Memory B cell (primary cell): Measurements from ENCODE around the gene RPL12.
"Not testable (repeated sequence)": the region's sequence is repeated elsewhere in the genome, so short reads cannot be mapped to it uniquely, and the experiment has no call there.

Experiments used
- ATAC-seq: fragments of 150-1000 bp; cut with Tn5 transposase; 2 replicates; pipeline ENCODE4 v1.10.0; 2021; ENCODE audit warnings: low read depth, mild to moderate bottlenecking, moderate library complexity
- DNase-seq, 2 donors: peaks; one replicate each; pipeline ENCODE4 v3.0.0; 2022; ENCODE audit warnings: low spot score in 2 of 2
- H3K27ac Mint-ChIP-seq: one replicate; pipeline ENCODE4 v1.8.0; 2022; ENCODE audit warnings: mild to moderate bottlenecking, moderate library complexity, mixed read lengths
- H3K27me3 Mint-ChIP-seq: one replicate; pipeline ENCODE4 v1.8.0; 2022; ENCODE audit warnings: mixed read lengths
- H3K36me3 Mint-ChIP-seq: one replicate; pipeline ENCODE4 v1.8.0; 2022; ENCODE audit warnings: mild to moderate bottlenecking, mixed read lengths
- H3K4me1 Mint-ChIP-seq: one replicate; pipeline ENCODE4 v1.8.0; 2022; ENCODE audit warnings: mixed read lengths
- H3K4me3 Mint-ChIP-seq: one replicate; pipeline ENCODE4 v1.8.0; 2022; ENCODE audit warnings: mild to moderate bottlenecking, moderate library complexity, mixed read lengths
- H3K9me3 Mint-ChIP-seq: one replicate; pipeline ENCODE4 v1.8.0; 2022; ENCODE audit warnings: mixed read lengths

The RPL12 gene

DNA sequence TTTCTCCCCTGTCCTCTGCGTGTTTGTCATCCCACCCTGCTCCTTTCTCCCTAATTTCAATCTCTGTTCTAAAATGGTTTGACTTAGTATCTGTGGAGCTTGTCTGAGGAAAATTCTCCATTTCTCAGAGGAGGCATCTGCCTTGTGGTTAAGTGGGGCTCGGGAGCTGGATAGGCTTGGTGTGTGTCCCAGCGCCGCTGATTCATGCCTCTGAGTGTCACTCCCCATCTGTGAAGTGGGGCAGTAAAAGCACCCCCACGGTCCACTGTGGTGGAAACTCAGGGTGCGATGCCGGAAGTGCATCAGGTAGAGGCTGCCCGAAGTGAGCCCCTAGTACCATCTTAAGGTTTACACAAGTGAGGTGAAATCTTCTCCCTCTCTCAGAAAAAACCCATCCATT lies 37.7 kb upstream of the RPL12 start:
- H3K9me3 Mint-ChIP-seq = no peaks in the 10 kb centered on the region
- no peak for ATAC-seq
- no peaks in the 10 kb centered on the region for H3K27me3 Mint-ChIP-seq
- no peak overlapping the region for H3K27ac Mint-ChIP-seq
- no peak overlapping the region for H3K4me3 Mint-ChIP-seq
- DNase-seq = no peak
- peaks cover 32% of the 10 kb centered on the region for H3K36me3 Mint-ChIP-seq
- H3K4me1 Mint-ChIP-seq = no peaks in the 10 kb centered on the region

DNA sequence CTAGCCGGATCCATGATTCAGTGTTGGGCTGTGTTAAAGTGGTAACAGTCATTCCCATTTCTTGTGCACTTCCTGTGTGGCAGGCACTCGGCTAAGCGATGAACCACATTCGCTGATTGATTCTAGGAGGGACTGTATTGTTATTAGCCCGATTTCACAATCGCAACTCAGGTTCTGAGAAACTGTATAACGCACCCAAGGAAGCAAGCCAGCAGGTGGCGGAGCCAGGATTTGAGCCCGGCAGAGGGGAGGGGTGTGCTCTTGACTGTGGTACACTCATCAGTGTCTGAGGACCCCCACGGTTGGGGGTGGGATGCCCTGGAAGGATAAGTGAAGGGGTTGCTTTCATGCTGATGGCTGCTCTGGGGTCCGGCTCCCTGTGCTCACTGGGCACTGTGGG lies 34.8 kb upstream of the RPL12 start:
- no peaks in the 10 kb centered on the region for H3K9me3 Mint-ChIP-seq
- H3K4me1 Mint-ChIP-seq = no peaks in the 10 kb centered on the region
- DNase-seq (no peak), ATAC-seq (no peak)
- no peaks in the 10 kb centered on the region for H3K27me3 Mint-ChIP-seq
- H3K36me3 Mint-ChIP-seq = peaks cover 29% of the 10 kb centered on the region
- no peak overlapping the region for H3K4me3 Mint-ChIP-seq
- peak overlapping the region; percentile 38 for H3K27ac Mint-ChIP-seq

DNA sequence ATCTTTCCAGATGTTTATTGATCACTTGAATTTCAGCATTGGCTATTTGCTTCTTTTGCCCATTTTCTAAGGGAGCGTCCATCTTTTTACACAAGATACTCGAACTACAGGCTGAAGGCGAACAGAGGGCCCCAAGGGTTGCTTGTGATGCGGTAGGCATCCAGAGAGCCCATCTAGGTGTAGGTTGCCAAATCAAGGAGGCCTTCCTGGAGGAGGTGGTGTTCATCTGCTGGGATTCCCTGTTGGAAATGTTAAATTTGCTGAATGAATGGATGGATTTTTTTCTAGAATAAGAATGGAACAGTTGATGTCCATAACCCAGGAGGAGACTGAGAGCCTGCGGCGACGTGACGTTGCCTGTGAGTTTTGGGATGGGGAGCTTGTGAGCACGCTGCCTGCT lies 31.5 kb upstream of the RPL12 start:
- Mint-ChIP-seq H3K36me3 (peaks cover 27% of the 10 kb centered on the region), H3K4me3 (no peak overlapping the region), H3K4me1 (no peaks in the 10 kb centered on the region)

GRCh38 chr9:127479507-127480081 lies 28.4 kb upstream of the RPL12 start:
- Mint-ChIP-seq H3K4me1 (no peaks in the 10 kb centered on the region), H3K9me3 (no peaks in the 10 kb centered on the region), H3K27ac (no peak overlapping the region), H3K27me3 (no peaks in the 10 kb centered on the region), H3K4me3 (no peak overlapping the region), H3K36me3 (peaks cover 22% of the 10 kb centered on the region)
- no peak for ATAC-seq
- no peak for DNase-seq

More for the DNA sequence above, 31.5 kb upstream of the RPL12 start:
- ATAC-seq = no peak
- H3K27me3 Mint-ChIP-seq = no peaks in the 10 kb centered on the region
- no peak overlapping the region for H3K27ac Mint-ChIP-seq
- no peak for DNase-seq
- no peaks in the 10 kb centered on the region for H3K9me3 Mint-ChIP-seq

DNA sequence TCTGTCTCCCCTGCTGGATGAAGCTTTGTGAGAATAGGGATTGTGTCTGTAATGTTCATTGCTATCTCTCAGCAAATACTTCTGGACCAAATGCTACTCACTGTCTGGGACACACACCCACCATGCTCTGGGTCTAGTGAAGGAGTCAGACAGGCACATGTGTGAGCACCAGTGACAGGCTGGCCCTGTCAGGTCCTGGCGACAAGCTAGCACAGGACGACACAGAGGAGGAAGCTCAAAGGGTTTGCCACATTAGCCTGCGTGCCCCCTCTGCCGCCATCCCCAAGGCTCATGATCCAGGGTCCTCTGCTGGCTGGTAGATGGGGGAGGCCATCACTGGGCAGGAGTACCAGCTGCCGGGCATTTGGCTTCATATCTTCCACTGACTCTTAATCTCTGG lies 23.4 kb upstream of the RPL12 start:
- no peak overlapping the region for H3K27ac Mint-ChIP-seq
- no peaks in the 10 kb centered on the region for H3K27me3 Mint-ChIP-seq
- ATAC-seq = no peak
- H3K9me3 Mint-ChIP-seq = peaks cover 3% of the 10 kb centered on the region
- no peak for DNase-seq
- no peaks in the 10 kb centered on the region for H3K4me1 Mint-ChIP-seq
- no peak overlapping the region for H3K4me3 Mint-ChIP-seq
- peaks cover 28% of the 10 kb centered on the region for H3K36me3 Mint-ChIP-seq

- H3K4me3 Mint-ChIP-seq = no peak overlapping the region
- H3K36me3 Mint-ChIP-seq = peaks cover 27% of the 10 kb centered on the region
- H3K27me3 Mint-ChIP-seq = no peaks in the 10 kb centered on the region
- peaks cover 3% of the 10 kb centered on the region for H3K9me3 Mint-ChIP-seq
- no peaks in the 10 kb centered on the region for H3K4me1 Mint-ChIP-seq
- no peak for ATAC-seq
- no peak overlapping the region for H3K27ac Mint-ChIP-seq
- no peak for DNase-seq
Measured at GRCh38 chr9:127473932-127474331, 22.7 kb upstream of the RPL12 start.

GRCh38 chr9:127473501-127473900 lies 22.3 kb upstream of the RPL12 start:
- H3K4me3 Mint-ChIP-seq = no peak overlapping the region
- ATAC-seq (no peak), DNase-seq (no peak)
- peaks cover 3% of the 10 kb centered on the region for H3K9me3 Mint-ChIP-seq
- H3K27me3 Mint-ChIP-seq = no peaks in the 10 kb centered on the region
- H3K27ac Mint-ChIP-seq = no peak overlapping the region
- peaks cover 24% of the 10 kb centered on the region for H3K36me3 Mint-ChIP-seq
- no peaks in the 10 kb centered on the region for H3K4me1 Mint-ChIP-seq

- Mint-ChIP-seq H3K36me3 (peaks cover 27% of the 10 kb centered on the region), H3K9me3 (peaks cover 3% of the 10 kb centered on the region), H3K4me1 (no peaks in the 10 kb centered on the region), H3K27ac (no peak overlapping the region), H3K27me3 (no peaks in the 10 kb centered on the region), H3K4me3 (no peak overlapping the region)
- DNase-seq (no peak), ATAC-seq (no peak)
Measured at GRCh38 chr9:127470662-127471061, 19.5 kb upstream of the RPL12 start.

GRCh38 chr9:127467621-127468020 lies 16.4 kb upstream of the RPL12 start:
- Mint-ChIP-seq H3K4me1 (no peaks in the 10 kb centered on the region), H3K4me3 (no peak overlapping the region), H3K27ac (no peak overlapping the region), H3K9me3 (no peaks in the 10 kb centered on the region), H3K27me3 (no peaks in the 10 kb centered on the region), H3K36me3 (peaks cover 19% of the 10 kb centered on the region)
- ATAC-seq (no peak), DNase-seq (no peak)

GRCh38 chr9:127466407-127466917 lies 15.3 kb upstream of the RPL12 start:
- H3K27ac Mint-ChIP-seq, DNase-seq, H3K4me1 Mint-ChIP-seq: not testable (repeated sequence)

GRCh38 chr9:127463911-127464310 lies 12.7 kb upstream of the RPL12 start:
- no peak overlapping the region for H3K4me3 Mint-ChIP-seq
- no peaks in the 10 kb centered on the region for H3K27me3 Mint-ChIP-seq
- no peak for ATAC-seq
- H3K36me3 Mint-ChIP-seq = peaks cover 27% of the 10 kb centered on the region
- H3K9me3 Mint-ChIP-seq = no peaks in the 10 kb centered on the region
- DNase-seq = no peak
- H3K4me1 Mint-ChIP-seq = no peaks in the 10 kb centered on the region
- no peak overlapping the region for H3K27ac Mint-ChIP-seq

More at GRCh38 chr9:127466407-127466917, 15.3 kb upstream of the RPL12 start:
- H3K4me3 Mint-ChIP-seq, ATAC-seq, H3K27me3 Mint-ChIP-seq, H3K9me3 Mint-ChIP-seq: not testable (repeated sequence)
- H3K36me3 Mint-ChIP-seq = peaks cover 27% of the 10 kb centered on the region

DNA sequence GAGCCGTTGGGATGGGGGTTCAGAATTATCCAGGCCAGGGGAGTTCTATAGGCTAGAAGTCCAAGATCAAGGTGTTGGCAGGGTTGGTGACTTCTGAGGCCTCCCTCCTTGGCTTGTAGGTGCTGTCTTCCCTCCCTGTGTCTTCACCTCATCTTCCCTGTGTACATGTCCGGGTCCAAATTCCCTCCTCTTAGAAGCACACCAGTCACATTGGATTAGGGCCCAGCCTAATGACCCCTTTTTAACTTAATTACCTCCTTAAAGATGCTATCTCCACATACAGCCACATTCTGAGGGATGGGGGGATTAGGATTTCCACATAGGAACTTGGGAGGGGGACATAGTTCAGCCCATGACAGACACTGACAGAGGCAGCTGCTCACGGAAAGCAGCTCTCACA lies 12.2 kb upstream of the RPL12 start:
- DNase-seq (no peak), ATAC-seq (no peak)
- H3K4me3 Mint-ChIP-seq = no peak overlapping the region
- H3K27ac Mint-ChIP-seq = no peak overlapping the region
- no peaks in the 10 kb centered on the region for H3K4me1 Mint-ChIP-seq
- peaks cover 27% of the 10 kb centered on the region for H3K36me3 Mint-ChIP-seq
- H3K9me3 Mint-ChIP-seq = no peaks in the 10 kb centered on the region
- no peaks in the 10 kb centered on the region for H3K27me3 Mint-ChIP-seq

DNA sequence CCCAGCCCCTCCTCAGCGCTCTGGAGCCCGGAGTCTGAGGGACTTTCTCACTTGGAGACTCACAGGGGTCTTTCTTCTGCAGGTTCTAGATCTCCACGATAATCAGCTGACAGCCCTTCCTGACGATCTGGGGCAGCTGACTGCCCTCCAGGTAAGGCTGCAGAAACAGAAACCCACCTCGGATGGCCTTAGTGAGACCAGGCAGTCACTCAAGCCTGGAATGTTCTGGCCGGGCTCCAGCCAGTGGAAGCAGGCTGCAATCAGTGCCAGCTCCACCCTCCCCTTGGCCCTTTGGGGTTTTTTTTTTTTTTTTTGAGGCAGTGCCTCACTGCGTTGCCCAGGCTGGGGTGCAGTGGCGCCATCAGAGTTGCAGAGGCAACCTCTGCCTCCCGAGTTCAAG lies 7.7 kb upstream of the RPL12 start:
- Mint-ChIP-seq H3K36me3 (peaks cover 26% of the 10 kb centered on the region), H3K27me3 (no peaks in the 10 kb centered on the region), H3K4me1 (peaks cover 8% of the 10 kb centered on the region), H3K4me3 (no peak overlapping the region), H3K27ac (no peak overlapping the region), H3K9me3 (no peaks in the 10 kb centered on the region)
- ATAC-seq = no peak
- no peak for DNase-seq

- DNase-seq (no peak), ATAC-seq (no peak)
- no peaks in the 10 kb centered on the region for H3K9me3 Mint-ChIP-seq
- H3K36me3 Mint-ChIP-seq = peaks cover 16% of the 10 kb centered on the region
- peaks cover 11% of the 10 kb centered on the region for H3K4me1 Mint-ChIP-seq
- no peak overlapping the region for H3K4me3 Mint-ChIP-seq
- H3K27ac Mint-ChIP-seq = no peak overlapping the region
- H3K27me3 Mint-ChIP-seq = no peaks in the 10 kb centered on the region
Measured at GRCh38 chr9:127457191-127457878, 6.1 kb upstream of the RPL12 start.
